NB4 (cell line): ENCODE results near the gene GPR83.

Experiments used
- MYC ChIP-seq: IDR thresholded peaks from 2 replicates; pipeline ENCODE4 v1.6.1; 2011; ENCODE audit warnings: low read depth, low read length
- POLR2A ChIP-seq: IDR thresholded peaks from 2 replicates; pipeline ENCODE4 v1.6.1; 2011; ENCODE audit warnings: mild to moderate bottlenecking; ENCODE audit not compliant: insufficient read length; ENCODE audit errors: extremely low read depth
- TF ChIP-seq, protein P1 (sequence below): IDR thresholded peaks from 2 replicates; pipeline ENCODE4 v1.6.1; 2011; ENCODE audit warnings: low read depth, low read length
- TF ChIP-seq, protein P2 (sequence below): IDR thresholded peaks from one replicate; pipeline ENCODE4 v1.5.1; 2012; ENCODE audit warnings: low read depth, low read length

DNA sequence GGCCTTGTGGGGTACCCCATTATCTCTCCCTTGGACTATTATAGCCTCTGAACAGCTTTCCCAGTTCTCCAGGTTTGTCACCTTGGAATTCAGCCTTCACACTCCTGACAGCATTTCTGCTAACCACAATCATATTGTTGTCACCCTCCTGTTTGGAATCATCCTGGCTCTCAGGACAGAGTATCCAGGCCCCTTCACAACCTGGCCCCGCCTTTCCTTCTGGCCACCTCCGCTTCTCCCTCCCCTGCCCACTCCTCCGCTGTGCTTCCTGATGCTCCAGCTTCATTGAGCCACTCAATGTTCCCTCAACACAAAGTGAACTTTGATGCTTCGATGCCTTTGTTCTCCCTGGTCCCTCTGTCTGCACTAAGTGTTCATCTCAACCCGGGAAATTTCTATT, 3.1 kb downstream of the GPR83 start:
- TF ChIP-seq POLR2A = no peak
- TF ChIP-seq, protein P1, sequence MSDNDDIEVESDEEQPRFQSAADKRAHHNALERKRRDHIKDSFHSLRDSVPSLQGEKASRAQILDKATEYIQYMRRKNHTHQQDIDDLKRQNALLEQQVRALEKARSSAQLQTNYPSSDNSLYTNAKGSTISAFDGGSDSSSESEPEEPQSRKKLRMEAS = no peak
- TF ChIP-seq, protein P2, sequence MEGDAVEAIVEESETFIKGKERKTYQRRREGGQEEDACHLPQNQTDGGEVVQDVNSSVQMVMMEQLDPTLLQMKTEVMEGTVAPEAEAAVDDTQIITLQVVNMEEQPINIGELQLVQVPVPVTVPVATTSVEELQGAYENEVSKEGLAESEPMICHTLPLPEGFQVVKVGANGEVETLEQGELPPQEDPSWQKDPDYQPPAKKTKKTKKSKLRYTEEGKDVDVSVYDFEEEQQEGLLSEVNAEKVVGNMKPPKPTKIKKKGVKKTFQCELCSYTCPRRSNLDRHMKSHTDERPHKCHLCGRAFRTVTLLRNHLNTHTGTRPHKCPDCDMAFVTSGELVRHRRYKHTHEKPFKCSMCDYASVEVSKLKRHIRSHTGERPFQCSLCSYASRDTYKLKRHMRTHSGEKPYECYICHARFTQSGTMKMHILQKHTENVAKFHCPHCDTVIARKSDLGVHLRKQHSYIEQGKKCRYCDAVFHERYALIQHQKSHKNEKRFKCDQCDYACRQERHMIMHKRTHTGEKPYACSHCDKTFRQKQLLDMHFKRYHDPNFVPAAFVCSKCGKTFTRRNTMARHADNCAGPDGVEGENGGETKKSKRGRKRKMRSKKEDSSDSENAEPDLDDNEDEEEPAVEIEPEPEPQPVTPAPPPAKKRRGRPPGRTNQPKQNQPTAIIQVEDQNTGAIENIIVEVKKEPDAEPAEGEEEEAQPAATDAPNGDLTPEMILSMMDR = no peak
- no peak for TF ChIP-seq MYC
